Psoas muscle (tissue), 8 donors: ENCODE measurements around the gene BMPR1B. TPM values are rescaled to one million over a fixed set of nuclear protein-coding genes. Genes with fewer than 3 reads are reported as not detected.

ENCODE experiments used
- ATAC-seq, 4 donors: fragments of 200-7000 bp; cut with Tn5 transposase; one replicate each; pipeline ENCODE4 v1.9.1; 2020; ENCODE audit warnings: moderate library complexity in 3 of 4, mild to moderate bottlenecking in 2 of 4
- DNase-seq, 2 donors: peaks; one replicate each; pipeline ENCODE4 v3.0.0-alpha.2; 2020
- H3K27ac ChIP-seq: fragments of 200-600 bp; one replicate; pipeline ENCODE4 v1.8.0; 2022
- H3K27me3 ChIP-seq, 3 donors: fragments of 200-600 bp in 1 of 3; one replicate each; pipeline versions ENCODE4 v1.6.1 to v1.8.0; 2013 to 2022; ENCODE audit warnings: low read length in 2 of 3, mild to moderate bottlenecking in 2 of 3, moderate library complexity in 1 of 3; ENCODE audit not compliant: insufficient read depth in 3 of 3
- H3K36me3 ChIP-seq, 2 donors: fragments of 200-600 bp in 1 of 2; one replicate each; pipeline versions ENCODE4 v1.6.1 to v1.8.0; 2013 to 2022; ENCODE audit warnings: low read depth in 1 of 2, mild to moderate bottlenecking in 1 of 2, moderate library complexity in 1 of 2; ENCODE audit not compliant: insufficient read depth in 1 of 2
- H3K4me1 ChIP-seq: fragments of 200-600 bp; one replicate; pipeline ENCODE4 v1.8.0; 2022
- H3K4me3 ChIP-seq: fragments of 200-600 bp; one replicate; pipeline ENCODE4 v1.8.0; 2022; ENCODE audit warnings: mild to moderate bottlenecking
- H3K9me3 ChIP-seq: fragments of 200-600 bp; one replicate; pipeline ENCODE4 v1.8.0; 2022
- CTCF ChIP-seq: fragments of 200-600 bp; IDR thresholded peaks from one replicate; pipeline ENCODE4 v1.8.0; 2022; ENCODE audit warnings: antibody characterized with exemption
- WGBS, 3 donors: extraction: QIAGEN DNeasy Blood & Tissue Kit; methylation state at CpG; one replicate each; pipeline versions ENCODE4 v1.1.6 to v1.1.7; 2013; 5-methylcytosine and 5-hydroxymethylcytosine counted together
- intact Hi-C, 2 donors: fragments of 100-400 bp; cut with DNase I; formaldehyde crosslinking; loops; one replicate each; pipeline versions ENCODE4 v1.11.0 to v1.14.2; 2022
- polyA plus RNA-seq, 3 donors: library from polyadenylated mRNA; stranded (reverse); fragments of 200-250 nt; gene quantifications; one replicate each; pipeline ENCODE4 v1.2.3, GENCODE V29; 2013
- total RNA-seq, 4 donors: library from RNA; stranded (reverse); fragmentation: NEBNext Ultra II Directional in 2 of 4; extraction: Animal tissue kit (Norgen Biotek cat#: 25700) in 2 of 4; gene quantifications; one replicate each; pipeline versions ENCODE4 v1.2.1 to v1.2.4, GENCODE V29; 2021 to 2023
- donor health status: healthy with polysubstance abuse.
- donor health status: DM: no; HTN: no; CAD: no; lungs with moderate emphysema.
- donor health status: Bipolar disorder and iron deficiency.
- donor health status: healthy.
- donor health status: DM: yes; HTN: yes; CAD: no.
- donor health status: DM: no; HTN: no; CAD: no.
- donor health status: DM: no; HTN: no; CAD: no.
- donor health status: DM: yes; HTN: yes; CAD: no.

BMPR1B gene
- total and polyA plus RNA-seq, 7 donors = 0.26 to 13.0 (median 1.0) TPM

- intact Hi-C loops = no loop called here
- H3K9me3 ChIP-seq = no peaks in the 10 kb centered on the region
- H3K36me3 ChIP-seq = no peaks in the 10 kb centered on the region
- no peaks in the 10 kb centered on the region for H3K27me3 ChIP-seq
- H3K27ac ChIP-seq = no peak overlapping the region
- no peak for ATAC-seq
- no peak overlapping the region for H3K4me3 ChIP-seq
- TF ChIP-seq CTCF = no peak
- WGBS, 3 donors = 39 to 48% (median 42%) methylated on average over 4 of the region's 4 CpGs
- H3K4me1 ChIP-seq = no peaks in the 10 kb centered on the region
- no peak for DNase-seq
Observed at GRCh38 chr4:94802091-94802490, 44.3 kb downstream of the BMPR1B start.

GRCh38 chr4:94803181-94803580 lies 45.4 kb downstream of the BMPR1B start:
- H3K9me3 ChIP-seq = no peaks in the 10 kb centered on the region
- H3K4me1 ChIP-seq = no peaks in the 10 kb centered on the region
- H3K27me3 ChIP-seq = no peaks in the 10 kb centered on the region
- DNase-seq (no peak), ATAC-seq (no peak)
- H3K36me3 ChIP-seq = no peaks in the 10 kb centered on the region
- no peak overlapping the region for H3K4me3 ChIP-seq
- no peak overlapping the region for H3K27ac ChIP-seq
- intact Hi-C loops = no loop called here
- TF ChIP-seq CTCF = no peak
- WGBS, 3 donors = 71 to 92% (median 78%) methylated on average over 2 of the region's 2 CpGs

- no peaks in the 10 kb centered on the region for H3K4me1 ChIP-seq
- H3K27ac ChIP-seq = no peak overlapping the region
- 52 to 58% (median 54%) methylated on average over 4 of the region's 4 CpGs for WGBS, 3 donors
- ATAC-seq (no peak), DNase-seq (no peak)
- no peak for TF ChIP-seq CTCF
- H3K36me3 ChIP-seq = no peaks in the 10 kb centered on the region
- intact Hi-C loops = no loop called here
- H3K9me3 ChIP-seq = no peaks in the 10 kb centered on the region
- H3K27me3 ChIP-seq = no peaks in the 10 kb centered on the region
- no peak overlapping the region for H3K4me3 ChIP-seq
Observed at GRCh38 chr4:94804650-94805049, 46.9 kb downstream of the BMPR1B start.

- no peak for TF ChIP-seq CTCF
- WGBS, 3 donors = 97 to 99% (median 98%) methylated on average over 2 of the region's 2 CpGs
- no peaks in the 10 kb centered on the region for H3K4me1 ChIP-seq
- no peaks in the 10 kb centered on the region for H3K27me3 ChIP-seq
- no peaks in the 10 kb centered on the region for H3K36me3 ChIP-seq
- H3K4me3 ChIP-seq = no peak overlapping the region
- intact Hi-C loops = no loop called here
- no peak overlapping the region for H3K27ac ChIP-seq
- no peak for DNase-seq
- H3K9me3 ChIP-seq = no peaks in the 10 kb centered on the region
- ATAC-seq = no peak
Observed at GRCh38 chr4:94806376-94806775, 48.6 kb downstream of the BMPR1B start.

- no peak overlapping the region for H3K27ac ChIP-seq
- DNase-seq (no peak), ATAC-seq (no peak)
- WGBS, 3 donors = 71 to 78% (median 72%) methylated on average over 5 of the region's 5 CpGs
- no peak for TF ChIP-seq CTCF
- no peaks in the 10 kb centered on the region for H3K9me3 ChIP-seq
- H3K36me3 ChIP-seq = no peaks in the 10 kb centered on the region
- no peaks in the 10 kb centered on the region for H3K4me1 ChIP-seq
- no peaks in the 10 kb centered on the region for H3K27me3 ChIP-seq
- H3K4me3 ChIP-seq = no peak overlapping the region
- intact Hi-C loops = no loop called here
Observed at GRCh38 chr4:94811643-94812042, 53.9 kb downstream of the BMPR1B start.
